Measurements from ENCODE around the gene NT5M.
"Not testable (repeated sequence)": the region's sequence is repeated elsewhere in the genome, so short reads cannot be mapped to it uniquely, and the experiment has no call there.

The NT5M gene

GRCh38 chr17:17303010-17303846 is at the start of gene NT5M:
NT5M (plus strand) TSS chr17:17303373; CDS start chr17:17303551, 178 bp downstream.
- in situ Hi-C loops (cut with HindIII; ENCODE audit: low sequenced_read_pairs), result no loop called here

- in situ Hi-C loops (cut with HindIII; ENCODE audit: low sequenced_read_pairs), result no loop called here
These were observed 49.8 kb upstream of the NT5M start for GRCh38 chr17:17253406-17253805.

GRCh38 chr17:17254036-17254435 is 49.1 kb upstream of the NT5M start:
- in situ Hi-C loops (cut with HindIII; ENCODE audit: low sequenced_read_pairs), result no loop called here

GRCh38 chr17:17255689-17256088 is 47.5 kb upstream of the NT5M start:
- in situ Hi-C loops (cut with HindIII; ENCODE audit: low sequenced_read_pairs), result not testable (repeated sequence)

GRCh38 chr17:17256316-17256715 is 46.9 kb upstream of the NT5M start:
- in situ Hi-C loops (cut with HindIII; ENCODE audit: low sequenced_read_pairs), result no loop called here

- in situ Hi-C loops (cut with HindIII; ENCODE audit: low sequenced_read_pairs), result no loop called here
These were observed 45.2 kb upstream of the NT5M start for GRCh38 chr17:17258011-17258410.

- in situ Hi-C loops (cut with HindIII; ENCODE audit: low sequenced_read_pairs), result no loop called here
These were observed 44.2 kb upstream of the NT5M start for GRCh38 chr17:17258998-17259397.

GRCh38 chr17:17264430-17264829 is 38.7 kb upstream of the NT5M start:
- in situ Hi-C loops (cut with HindIII; ENCODE audit: low sequenced_read_pairs), result no loop called here

GRCh38 chr17:17269926-17270773 is 33.0 kb upstream of the NT5M start:
- in situ Hi-C loops (cut with HindIII; ENCODE audit: low sequenced_read_pairs), result no loop called here

- in situ Hi-C loops (cut with HindIII; ENCODE audit: low sequenced_read_pairs), result no loop called here
These were observed 27.2 kb upstream of the NT5M start for GRCh38 chr17:17275971-17276370.

- in situ Hi-C loops (cut with HindIII; ENCODE audit: low sequenced_read_pairs), result not testable (repeated sequence)
These were observed 25.7 kb upstream of the NT5M start for GRCh38 chr17:17277431-17277830.

- in situ Hi-C loops (cut with HindIII; ENCODE audit: low sequenced_read_pairs), result no loop called here
These were observed 23.9 kb upstream of the NT5M start for GRCh38 chr17:17279316-17279715.

- in situ Hi-C loops (cut with HindIII; ENCODE audit: low sequenced_read_pairs), result no loop called here
These were observed 22.3 kb upstream of the NT5M start, which contains the start of gene COPS3 for GRCh38 chr17:17280613-17281549. COPS3 (minus strand) TSS chr17:17281246; CDS start chr17:17281186, 60 bp downstream.

GRCh38 chr17:17285951-17286350 is 17.2 kb upstream of the NT5M start:
- in situ Hi-C loops (cut with HindIII; ENCODE audit: low sequenced_read_pairs), result no loop called here

- in situ Hi-C loops (cut with HindIII; ENCODE audit: low sequenced_read_pairs), result no loop called here
These were observed 14.1 kb upstream of the NT5M start for GRCh38 chr17:17289086-17289485.

GRCh38 chr17:17289701-17290100 is 13.5 kb upstream of the NT5M start:
- in situ Hi-C loops (cut with HindIII; ENCODE audit: low sequenced_read_pairs), result no loop called here

- in situ Hi-C loops (cut with HindIII; ENCODE audit: low sequenced_read_pairs), result no loop called here
These were observed 8.0 kb upstream of the NT5M start for GRCh38 chr17:17295141-17295540.

- in situ Hi-C loops (cut with HindIII; ENCODE audit: low sequenced_read_pairs), result no loop called here
These were observed 6.0 kb upstream of the NT5M start for GRCh38 chr17:17297217-17297616.

- in situ Hi-C loops (cut with HindIII; ENCODE audit: low sequenced_read_pairs), result no loop called here
These were observed 5.1 kb upstream of the NT5M start for GRCh38 chr17:17298108-17298507.
